Glutamatergic neuron (in vitro differentiated cells): ENCODE results near the gene HEATR5B. TPM values are rescaled to one million over a fixed set of nuclear protein-coding genes. Genes with fewer than 3 reads are reported as not detected.

Source experiments
- DNase-seq: peaks from one replicate; pipeline ENCODE4 v3.0.0; 2022
- H3K27ac Mint-ChIP-seq: one replicate; pipeline ENCODE4 v1.8.0; 2020; ENCODE audit warnings: mild to moderate bottlenecking, mixed read lengths, inconsistent platforms; ENCODE audit not compliant: unreplicated experiment
- H3K27me3 Mint-ChIP-seq: one replicate; pipeline ENCODE4 v1.8.0; 2020; ENCODE audit warnings: mild to moderate bottlenecking, moderate library complexity, mixed read lengths, inconsistent platforms; ENCODE audit not compliant: unreplicated experiment
- H3K36me3 Mint-ChIP-seq: one replicate; pipeline ENCODE4 v1.8.0; 2020; ENCODE audit warnings: mild to moderate bottlenecking, mixed read lengths, inconsistent platforms; ENCODE audit not compliant: unreplicated experiment
- H3K4me1 Mint-ChIP-seq: one replicate; pipeline ENCODE4 v1.8.0; 2020; ENCODE audit warnings: mild to moderate bottlenecking, low read depth, mixed read lengths, inconsistent platforms; ENCODE audit not compliant: unreplicated experiment
- H3K4me3 Mint-ChIP-seq: one replicate; pipeline ENCODE4 v1.8.0; 2020; ENCODE audit warnings: mild to moderate bottlenecking, mixed read lengths, inconsistent platforms; ENCODE audit not compliant: unreplicated experiment
- H3K9me3 Mint-ChIP-seq: one replicate; pipeline ENCODE4 v1.8.0; 2020; ENCODE audit warnings: mild to moderate bottlenecking, moderate library complexity, mixed read lengths, inconsistent platforms; ENCODE audit not compliant: unreplicated experiment
- total RNA-seq: library from RNA; stranded (reverse); fragmentation: NEBNext Ultra II Directional; extraction: Animal tissue kit (Norgen Biotek cat#: 25700); gene quantifications from one replicate; pipeline ENCODE4 v1.2.1, GENCODE V29; 2021; ENCODE audit not compliant: unreplicated experiment
- TF ChIP-seq, protein P1 (sequence below): fragments of 200-600 bp; sonication (generic); IDR thresholded peaks from one replicate; pipeline ENCODE4 v1.5.0; 2021; ENCODE audit not compliant: partially characterized antibody, unreplicated experiment

The HEATR5B gene
- total RNA-seq, 1 donor from 2014 or later, result 33.5 TPM

DNA sequence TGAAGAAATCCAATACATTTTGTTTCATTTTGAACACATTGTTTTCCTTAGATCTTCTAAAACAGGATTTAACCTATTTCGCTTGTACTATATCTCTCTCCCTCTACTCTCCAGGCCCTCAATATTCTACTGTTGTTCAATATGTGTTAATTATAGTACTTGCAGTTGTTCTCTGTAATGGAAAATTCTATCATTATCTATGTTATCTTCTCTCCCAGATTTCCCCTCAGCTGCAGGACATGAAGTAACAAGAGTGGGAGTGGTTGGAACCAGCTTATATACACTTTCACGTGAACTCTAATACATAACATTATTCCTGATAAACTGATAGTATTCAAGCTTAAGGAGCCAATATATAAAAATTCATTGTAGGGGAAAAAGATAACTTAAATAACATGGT, 110.9 kb downstream of the HEATR5B start:
- DNase-seq, result no peak
- H3K9me3 Mint-ChIP-seq, result peaks cover 2% of the 10 kb centered on the region
- H3K27ac Mint-ChIP-seq, result no peak overlapping the region
- H3K27me3 Mint-ChIP-seq, result no peaks in the 10 kb centered on the region
- H3K36me3 Mint-ChIP-seq, result peaks cover 5% of the 10 kb centered on the region
- H3K4me1 Mint-ChIP-seq, result no peaks in the 10 kb centered on the region
- TF ChIP-seq, protein P1, sequence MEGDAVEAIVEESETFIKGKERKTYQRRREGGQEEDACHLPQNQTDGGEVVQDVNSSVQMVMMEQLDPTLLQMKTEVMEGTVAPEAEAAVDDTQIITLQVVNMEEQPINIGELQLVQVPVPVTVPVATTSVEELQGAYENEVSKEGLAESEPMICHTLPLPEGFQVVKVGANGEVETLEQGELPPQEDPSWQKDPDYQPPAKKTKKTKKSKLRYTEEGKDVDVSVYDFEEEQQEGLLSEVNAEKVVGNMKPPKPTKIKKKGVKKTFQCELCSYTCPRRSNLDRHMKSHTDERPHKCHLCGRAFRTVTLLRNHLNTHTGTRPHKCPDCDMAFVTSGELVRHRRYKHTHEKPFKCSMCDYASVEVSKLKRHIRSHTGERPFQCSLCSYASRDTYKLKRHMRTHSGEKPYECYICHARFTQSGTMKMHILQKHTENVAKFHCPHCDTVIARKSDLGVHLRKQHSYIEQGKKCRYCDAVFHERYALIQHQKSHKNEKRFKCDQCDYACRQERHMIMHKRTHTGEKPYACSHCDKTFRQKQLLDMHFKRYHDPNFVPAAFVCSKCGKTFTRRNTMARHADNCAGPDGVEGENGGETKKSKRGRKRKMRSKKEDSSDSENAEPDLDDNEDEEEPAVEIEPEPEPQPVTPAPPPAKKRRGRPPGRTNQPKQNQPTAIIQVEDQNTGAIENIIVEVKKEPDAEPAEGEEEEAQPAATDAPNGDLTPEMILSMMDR, result no peak
- H3K4me3 Mint-ChIP-seq, result no peak overlapping the region

GRCh38 chr2:36971990-36972389, 112.2 kb downstream of the HEATR5B start:
- no peaks in the 10 kb centered on the region for H3K36me3 Mint-ChIP-seq
- H3K27ac Mint-ChIP-seq, result no peak overlapping the region
- H3K4me1 Mint-ChIP-seq, result no peaks in the 10 kb centered on the region
- TF ChIP-seq, protein P1, result no peak
- peaks cover 8% of the 10 kb centered on the region for H3K9me3 Mint-ChIP-seq
- DNase-seq, result no peak
- H3K4me3 Mint-ChIP-seq, result no peak overlapping the region
- no peaks in the 10 kb centered on the region for H3K27me3 Mint-ChIP-seq

- Mint-ChIP-seq H3K27me3 (no peaks in the 10 kb centered on the region), H3K27ac (peak overlapping the region; percentile 64), H3K4me3 (peak overlapping the region; percentile 96), H3K36me3 (no peaks in the 10 kb centered on the region), H3K4me1 (peaks cover 5% of the 10 kb centered on the region), H3K9me3 (peaks cover 10% of the 10 kb centered on the region)
- TF ChIP-seq, protein P1, result no peak
- no peak for DNase-seq
Measured at GRCh38 chr2:36967236-36967876, 116.8 kb downstream of the HEATR5B start.

DNA sequence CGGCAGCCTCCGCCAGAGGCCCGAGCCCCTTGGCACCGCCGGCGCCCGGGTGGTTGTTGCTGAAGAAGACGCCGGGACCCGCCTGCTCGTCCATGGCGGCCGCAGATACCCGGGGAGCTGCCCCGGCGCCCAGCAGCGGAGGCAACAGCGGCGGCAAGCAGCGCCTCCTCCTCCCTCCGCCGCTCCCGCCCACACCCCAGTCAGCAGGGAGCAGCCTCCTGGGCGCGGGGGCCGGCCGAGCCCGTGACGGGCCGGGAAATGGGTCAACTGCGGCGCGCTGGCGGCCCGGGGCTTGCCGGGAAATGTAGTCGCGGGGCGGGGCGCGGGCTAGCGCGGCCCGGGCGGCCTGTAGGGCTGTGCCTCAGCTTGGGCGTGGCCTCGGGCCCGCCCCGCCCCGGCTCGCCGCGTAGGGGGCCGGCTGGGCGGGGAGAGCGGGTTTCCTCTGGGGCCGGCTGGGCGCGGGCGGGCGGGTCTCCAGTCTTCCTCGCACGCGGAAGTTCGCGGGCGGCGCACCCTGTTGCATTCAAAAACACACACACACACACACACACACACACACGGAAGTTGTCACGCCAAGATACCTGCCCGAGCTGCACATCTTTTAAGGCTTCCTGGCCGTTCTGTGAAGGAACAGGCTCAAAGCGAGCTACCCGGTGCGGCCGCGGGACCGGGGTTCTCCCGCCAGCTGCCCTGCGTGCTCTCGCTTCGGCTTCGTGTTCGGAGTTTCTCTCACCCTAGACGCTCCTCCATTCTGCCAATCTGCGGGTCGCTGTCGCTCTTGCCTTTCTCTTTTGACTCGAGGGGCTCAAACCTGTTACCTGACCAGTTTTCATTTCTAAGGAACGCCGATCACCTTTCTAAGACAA, 117.6 kb downstream of the HEATR5B start, which contains the start of gene STRN:
Gene STRN, minus strand, starts transcription at position 167 of the 866 bp plus-strand sequence. Its CDS starts 73 bp downstream, at position 94.
- Mint-ChIP-seq H3K27me3 (no peaks in the 10 kb centered on the region), H3K9me3 (peaks cover 11% of the 10 kb centered on the region), H3K4me1 (peaks cover 5% of the 10 kb centered on the region), H3K27ac (peak within 1 kb of the TSS; percentile 64), H3K4me3 (peak within 1 kb of the TSS; percentile 96), H3K36me3 (no peaks in the 10 kb centered on the region)
- TF ChIP-seq, protein P1, result no peak
- peak; percentile 96 for DNase-seq
